DOHH2 (cell line): ENCODE data around the gene IFT122.

Source experiments
- H3F3A ChIP-seq: fragments of 200-600 bp; sonication (generic), shearing (Covaris generic); 2 replicates; pipeline ENCODE4 v1.6.0; 2016; ENCODE audit warnings: antibody characterized with exemption, mild to moderate bottlenecking; ENCODE audit not compliant: control insufficient read depth, insufficient read depth
- H3K27ac ChIP-seq: fragments of 200-600 bp; sonication (generic); 2 replicates; pipeline ENCODE4 v1.5.1; 2014; ENCODE audit warnings: low read depth, mild to moderate bottlenecking, low read length, moderate library complexity
- H3K27me3 ChIP-seq: fragments of 200-600 bp; sonication (generic); 2 replicates; pipeline ENCODE4 v1.6.1; 2014; ENCODE audit warnings: mild to moderate bottlenecking, low read length, mixed read lengths; ENCODE audit not compliant: control insufficient read depth
- H3K36me3 ChIP-seq: fragments of 200-600 bp; sonication (generic); 2 replicates; pipeline ENCODE4 v1.6.1; 2014; ENCODE audit warnings: mild to moderate bottlenecking, low read length, moderate library complexity, mixed read lengths; ENCODE audit not compliant: control insufficient read depth
- H3K4me1 ChIP-seq: fragments of 200-600 bp; sonication (generic); 2 replicates; pipeline ENCODE4 v1.6.1; 2014; ENCODE audit warnings: mild to moderate bottlenecking, low read length, mixed read lengths; ENCODE audit not compliant: control insufficient read depth
- H3K4me2 ChIP-seq: fragments of 200-600 bp; sonication (generic); 2 replicates; pipeline ENCODE4 v1.6.0; 2014; ENCODE audit warnings: mild to moderate bottlenecking, low read length, moderate library complexity
- H3K4me3 ChIP-seq: fragments of 200-600 bp; sonication (generic); 2 replicates; pipeline ENCODE4 v1.5.1; 2014; ENCODE audit warnings: mild to moderate bottlenecking, low read length, mixed read lengths
- H3K79me2 ChIP-seq: fragments of 200-600 bp; sonication (generic); 2 replicates; pipeline ENCODE4 v1.6.1; 2014; ENCODE audit warnings: mild to moderate bottlenecking, low read length, mixed read lengths; ENCODE audit not compliant: control insufficient read depth
- H3K9me2 ChIP-seq: fragments of 200-600 bp; sonication (generic); replicated peaks from 2 replicates; pipeline ENCODE4 v1.6.1; 2014; ENCODE audit warnings: mild to moderate bottlenecking, low read length, mixed read lengths; ENCODE audit not compliant: control insufficient read depth
- H3K9me3 ChIP-seq: fragments of 200-600 bp; sonication (generic); 2 replicates; pipeline ENCODE4 v1.6.1; 2014; ENCODE audit warnings: antibody characterized with exemption, low read length, mixed read lengths; ENCODE audit not compliant: control insufficient read depth, insufficient read depth
- H4K20me1 ChIP-seq: fragments of 200-600 bp; sonication (generic); 2 replicates; pipeline ENCODE4 v1.6.0; 2014; ENCODE audit warnings: low read depth, mild to moderate bottlenecking, antibody characterized with exemption, low read length, moderate library complexity; ENCODE audit not compliant: control insufficient read depth, insufficient read depth
- EZH2phosphoT487 ChIP-seq: fragments of 200-600 bp; sonication (generic); IDR thresholded peaks from 2 replicates; pipeline ENCODE4 v1.6.1; 2017; ENCODE audit warnings: borderline replicate concordance, mild to moderate bottlenecking, antibody characterized with exemption, low read length, moderate library complexity, mixed read lengths
- TF ChIP-seq, protein P1 (sequence below): fragments of 200-600 bp; sonication (generic); IDR thresholded peaks from one replicate; pipeline ENCODE4 v1.5.1; 2014; ENCODE audit warnings: antibody characterized with exemption, mild to moderate bottlenecking, low read depth, low read length; ENCODE audit not compliant: poor library complexity, severe bottlenecking

IFT122 gene

DNA sequence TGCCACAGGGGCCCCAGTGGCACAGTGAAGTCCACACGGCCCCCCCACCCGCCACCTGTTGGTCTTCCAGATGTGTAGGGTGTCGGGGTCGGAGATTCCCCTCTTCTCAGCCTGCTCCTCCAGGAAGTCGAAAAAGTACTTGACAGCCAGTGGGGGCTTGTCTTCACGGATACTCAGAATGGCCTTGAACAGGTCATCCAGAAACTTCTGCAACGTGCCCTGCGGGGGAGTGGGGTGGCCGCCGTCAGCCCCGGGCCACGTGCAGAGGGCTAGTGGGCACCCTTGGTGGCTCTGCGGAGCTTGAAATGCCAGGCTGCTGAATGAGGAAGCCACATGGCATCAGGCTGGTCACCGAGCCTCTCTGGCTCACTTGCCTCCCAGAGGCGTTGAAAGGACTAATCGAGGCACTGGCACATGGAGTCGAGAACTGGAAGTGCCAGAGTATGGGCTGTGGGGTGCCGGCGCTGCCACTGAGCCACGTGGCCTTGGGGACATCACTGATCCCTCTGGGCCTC lies 119.6 kb downstream of the IFT122 start:
- H3K4me1 ChIP-seq: peaks cover 19% of the 10 kb centered on the region
- no peaks in the 10 kb centered on the region for H3K79me2 ChIP-seq
- no peaks in the 10 kb centered on the region for H4K20me1 ChIP-seq
- no peak overlapping the region for H3K4me2 ChIP-seq
- no peaks in the 10 kb centered on the region for H3K9me3 ChIP-seq
- H3K4me3 ChIP-seq: no peak overlapping the region
- TF ChIP-seq, protein P1, sequence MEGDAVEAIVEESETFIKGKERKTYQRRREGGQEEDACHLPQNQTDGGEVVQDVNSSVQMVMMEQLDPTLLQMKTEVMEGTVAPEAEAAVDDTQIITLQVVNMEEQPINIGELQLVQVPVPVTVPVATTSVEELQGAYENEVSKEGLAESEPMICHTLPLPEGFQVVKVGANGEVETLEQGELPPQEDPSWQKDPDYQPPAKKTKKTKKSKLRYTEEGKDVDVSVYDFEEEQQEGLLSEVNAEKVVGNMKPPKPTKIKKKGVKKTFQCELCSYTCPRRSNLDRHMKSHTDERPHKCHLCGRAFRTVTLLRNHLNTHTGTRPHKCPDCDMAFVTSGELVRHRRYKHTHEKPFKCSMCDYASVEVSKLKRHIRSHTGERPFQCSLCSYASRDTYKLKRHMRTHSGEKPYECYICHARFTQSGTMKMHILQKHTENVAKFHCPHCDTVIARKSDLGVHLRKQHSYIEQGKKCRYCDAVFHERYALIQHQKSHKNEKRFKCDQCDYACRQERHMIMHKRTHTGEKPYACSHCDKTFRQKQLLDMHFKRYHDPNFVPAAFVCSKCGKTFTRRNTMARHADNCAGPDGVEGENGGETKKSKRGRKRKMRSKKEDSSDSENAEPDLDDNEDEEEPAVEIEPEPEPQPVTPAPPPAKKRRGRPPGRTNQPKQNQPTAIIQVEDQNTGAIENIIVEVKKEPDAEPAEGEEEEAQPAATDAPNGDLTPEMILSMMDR: no peak
- no peak for TF ChIP-seq EZH2phosphoT487
- peaks cover 4% of the 10 kb centered on the region; the same call in 1 of the 2 replicates for H3K27me3 ChIP-seq
- H3K9me2 ChIP-seq: no peaks in the 10 kb centered on the region
- H3F3A ChIP-seq: no peaks in the 10 kb centered on the region
- no peak overlapping the region for H3K27ac ChIP-seq
- H3K36me3 ChIP-seq: no peaks in the 10 kb centered on the region

GRCh38 chr3:129560269-129560787 lies 120.3 kb downstream of the IFT122 start:
- Histone ChIP-seq H3K9me3 (no peaks in the 10 kb centered on the region), H3K9me2 (no peaks in the 10 kb centered on the region), H3K4me2 (no peak overlapping the region), H4K20me1 (no peaks in the 10 kb centered on the region), H3K36me3 (no peaks in the 10 kb centered on the region), H3F3A (no peaks in the 10 kb centered on the region), H3K4me1 (peaks cover 19% of the 10 kb centered on the region), H3K27ac (no peak overlapping the region), H3K79me2 (no peaks in the 10 kb centered on the region), H3K27me3 (no peaks in the 10 kb centered on the region), H3K4me3 (no peak overlapping the region)
- TF ChIP-seq, protein P1: no peak
- no peak for TF ChIP-seq EZH2phosphoT487

- no peak overlapping the region for H3K4me3 ChIP-seq
- H3K4me2 ChIP-seq: no peak overlapping the region
- no peaks in the 10 kb centered on the region for H4K20me1 ChIP-seq
Measured at GRCh38 chr3:129560911-129561594, 121.0 kb downstream of the IFT122 start.

GRCh38 chr3:129561619-129562248 lies 121.7 kb downstream of the IFT122 start:
- Histone ChIP-seq H3K36me3 (no peaks in the 10 kb centered on the region), H3K27ac (no peak overlapping the region), H3K4me3 (no peak overlapping the region)

More at GRCh38 chr3:129560911-129561594, 121.0 kb downstream of the IFT122 start:
- TF ChIP-seq EZH2phosphoT487: no peak
- Histone ChIP-seq H3F3A (no peaks in the 10 kb centered on the region), H3K9me2 (no peaks in the 10 kb centered on the region), H3K36me3 (no peaks in the 10 kb centered on the region), H3K27me3 (no peaks in the 10 kb centered on the region), H3K4me1 (peaks cover 19% of the 10 kb centered on the region), H3K9me3 (no peaks in the 10 kb centered on the region), H3K79me2 (no peaks in the 10 kb centered on the region), H3K27ac (no peak overlapping the region)

More at GRCh38 chr3:129561619-129562248, 121.7 kb downstream of the IFT122 start:
- no peaks in the 10 kb centered on the region for H3K79me2 ChIP-seq
- H3K27me3 ChIP-seq: no peaks in the 10 kb centered on the region
- no peaks in the 10 kb centered on the region for H4K20me1 ChIP-seq
- peaks cover 19% of the 10 kb centered on the region for H3K4me1 ChIP-seq
- TF ChIP-seq, protein P1: no peak
- no peak for TF ChIP-seq EZH2phosphoT487
- no peak overlapping the region for H3K4me2 ChIP-seq
- H3K9me3 ChIP-seq: no peaks in the 10 kb centered on the region
- H3K9me2 ChIP-seq: no peaks in the 10 kb centered on the region
- no peaks in the 10 kb centered on the region for H3F3A ChIP-seq
